OCI-LY3 (cell line): ENCODE results near the gene FLOT1.

Source experiments
- H2AFZ ChIP-seq: fragments of 200-600, 300-600 bp; shearing (Covaris generic); 2 replicates; pipeline ENCODE4 v1.6.0; 2014; ENCODE audit warnings: antibody characterized with exemption, low read depth, low read length
- H3K27ac ChIP-seq: fragments of 200-600, 300-600 bp; sonication (generic); 2 replicates; pipeline ENCODE4 v1.5.1; 2014; ENCODE audit warnings: mild to moderate bottlenecking, low read length, moderate library complexity, mixed read lengths
- H3K27me3 ChIP-seq: fragments of 200-600, 300-600 bp; sonication (generic); 2 replicates; pipeline ENCODE4 v1.6.1; 2014; ENCODE audit warnings: low read depth, low read length, mixed read lengths
- H3K36me3 ChIP-seq: fragments of 200-600, 300-600 bp; sonication (generic); replicated peaks from 2 replicates; pipeline ENCODE3; 2014; ENCODE audit warnings: low read depth, low read length, mixed read lengths
- H3K4me1 ChIP-seq: fragments of 300-600, 200-600 bp; sonication (generic); 2 replicates; pipeline ENCODE4 v1.6.1; 2014; ENCODE audit warnings: low read length, mixed read lengths
- H3K4me2 ChIP-seq: fragments of 200-600, 300-600 bp; sonication (generic); 2 replicates; pipeline ENCODE4 v1.6.1; 2014; ENCODE audit warnings: low read length, mixed read lengths
- H3K4me3 ChIP-seq: fragments of 300-600, 200-600 bp; sonication (generic); 2 replicates; pipeline ENCODE4 v1.5.1; 2014; ENCODE audit warnings: antibody characterized with exemption, mild to moderate bottlenecking, low read length, moderate library complexity
- H3K79me2 ChIP-seq: fragments of 300-600, 200-600 bp; shearing (Covaris generic); 2 replicates; pipeline ENCODE4 v1.6.1; 2014; ENCODE audit warnings: mild to moderate bottlenecking, low read length, mixed read lengths
- H3K9ac ChIP-seq: fragments of 300-600, 200-600 bp; shearing (Covaris generic); 2 replicates; pipeline ENCODE4 v1.6.0; 2014; ENCODE audit warnings: mild to moderate bottlenecking, low read length, moderate library complexity
- H3K9me3 ChIP-seq: fragments of 200-600, 300-600 bp; shearing (Covaris generic); 2 replicates; pipeline ENCODE4 v1.6.1; 2014; ENCODE audit warnings: low read length, mixed read lengths; ENCODE audit not compliant: insufficient read depth
- H4K20me1 ChIP-seq: fragments of 200-600, 300-600 bp; sonication (generic); 2 replicates; pipeline ENCODE4 v1.6.1; 2016; ENCODE audit warnings: low read length, mixed read lengths; ENCODE audit not compliant: insufficient read depth
- CTCF ChIP-seq: fragments of 200-600, 300-600 bp; sonication (generic); IDR thresholded peaks from 2 replicates; pipeline ENCODE4 v1.5.1; 2014; ENCODE audit warnings: antibody characterized with exemption, low read length, low read depth
- EZH2phosphoT487 ChIP-seq: fragments of 200-600 bp; shearing (Covaris generic); IDR thresholded peaks from 2 replicates; pipeline ENCODE4 v1.6.1; 2018; ENCODE audit warnings: antibody characterized with exemption, mixed run types, low read depth

The FLOT1 gene

GRCh38 chr6:30707281-30707850 is 35.1 kb downstream of the FLOT1 start:
- H2AFZ ChIP-seq, result no peak overlapping the region
- no peak overlapping the region for H3K4me3 ChIP-seq
- no peaks in the 10 kb centered on the region for H3K36me3 ChIP-seq
- no peak for TF ChIP-seq CTCF
- TF ChIP-seq EZH2phosphoT487, result no peak
- H3K4me1 ChIP-seq, result no peaks in the 10 kb centered on the region
- H3K27me3 ChIP-seq, result no peaks in the 10 kb centered on the region
- no peak overlapping the region for H3K4me2 ChIP-seq
- no peaks in the 10 kb centered on the region for H3K79me2 ChIP-seq
- H3K9me3 ChIP-seq, result no peaks in the 10 kb centered on the region
- no peak overlapping the region for H3K9ac ChIP-seq
- no peak overlapping the region for H3K27ac ChIP-seq
- H4K20me1 ChIP-seq, result no peaks in the 10 kb centered on the region

GRCh38 chr6:30705620-30706019 is 36.9 kb downstream of the FLOT1 start:
- no peak overlapping the region for H2AFZ ChIP-seq
- no peak overlapping the region for H3K27ac ChIP-seq
- H3K4me2 ChIP-seq, result no peak overlapping the region
- H3K36me3 ChIP-seq, result no peaks in the 10 kb centered on the region
- no peaks in the 10 kb centered on the region for H4K20me1 ChIP-seq
- H3K9ac ChIP-seq, result no peak overlapping the region
- TF ChIP-seq CTCF (no peak), EZH2phosphoT487 (no peak)
- no peaks in the 10 kb centered on the region for H3K9me3 ChIP-seq
- no peaks in the 10 kb centered on the region for H3K4me1 ChIP-seq
- H3K79me2 ChIP-seq, result no peaks in the 10 kb centered on the region
- H3K27me3 ChIP-seq, result no peaks in the 10 kb centered on the region
- no peak overlapping the region for H3K4me3 ChIP-seq

- no peaks in the 10 kb centered on the region for H3K79me2 ChIP-seq
- no peak overlapping the region for H2AFZ ChIP-seq
- no peaks in the 10 kb centered on the region for H3K4me1 ChIP-seq
- no peak for TF ChIP-seq EZH2phosphoT487
- no peaks in the 10 kb centered on the region for H3K36me3 ChIP-seq
- H3K27ac ChIP-seq, result no peak overlapping the region
- H3K9ac ChIP-seq, result no peak overlapping the region
- H3K9me3 ChIP-seq, result no peaks in the 10 kb centered on the region
- H3K4me3 ChIP-seq, result no peak overlapping the region
- H3K4me2 ChIP-seq, result no peak overlapping the region
- no peaks in the 10 kb centered on the region for H3K27me3 ChIP-seq
- H4K20me1 ChIP-seq, result no peaks in the 10 kb centered on the region
Measured at GRCh38 chr6:30703821-30704220, 38.7 kb downstream of the FLOT1 start.

GRCh38 chr6:30703011-30703410 is 39.5 kb downstream of the FLOT1 start:
- no peaks in the 10 kb centered on the region for H4K20me1 ChIP-seq
- H3K79me2 ChIP-seq, result no peaks in the 10 kb centered on the region
- TF ChIP-seq EZH2phosphoT487 (no peak), CTCF (no peak)
- H3K9me3 ChIP-seq, result no peaks in the 10 kb centered on the region
- no peak overlapping the region for H3K9ac ChIP-seq
- H3K4me1 ChIP-seq, result no peaks in the 10 kb centered on the region
- no peak overlapping the region for H2AFZ ChIP-seq
- H3K4me2 ChIP-seq, result no peak overlapping the region
- no peaks in the 10 kb centered on the region for H3K36me3 ChIP-seq
- no peak overlapping the region for H3K4me3 ChIP-seq
- H3K27me3 ChIP-seq, result no peaks in the 10 kb centered on the region
- H3K27ac ChIP-seq, result no peak overlapping the region
